NK-92 (cell line): ENCODE results near the gene FBH1.
"Not testable (repeated sequence)": the region's sequence is repeated elsewhere in the genome, so short reads cannot be mapped to it uniquely, and the experiment has no call there.

Experiments
- DNase-seq: peaks from one replicate; lab custom pipeline; 2025; ENCODE audit not compliant: unreplicated experiment; lab: John Stamatoyannopoulos, UW

The FBH1 gene

DNA sequence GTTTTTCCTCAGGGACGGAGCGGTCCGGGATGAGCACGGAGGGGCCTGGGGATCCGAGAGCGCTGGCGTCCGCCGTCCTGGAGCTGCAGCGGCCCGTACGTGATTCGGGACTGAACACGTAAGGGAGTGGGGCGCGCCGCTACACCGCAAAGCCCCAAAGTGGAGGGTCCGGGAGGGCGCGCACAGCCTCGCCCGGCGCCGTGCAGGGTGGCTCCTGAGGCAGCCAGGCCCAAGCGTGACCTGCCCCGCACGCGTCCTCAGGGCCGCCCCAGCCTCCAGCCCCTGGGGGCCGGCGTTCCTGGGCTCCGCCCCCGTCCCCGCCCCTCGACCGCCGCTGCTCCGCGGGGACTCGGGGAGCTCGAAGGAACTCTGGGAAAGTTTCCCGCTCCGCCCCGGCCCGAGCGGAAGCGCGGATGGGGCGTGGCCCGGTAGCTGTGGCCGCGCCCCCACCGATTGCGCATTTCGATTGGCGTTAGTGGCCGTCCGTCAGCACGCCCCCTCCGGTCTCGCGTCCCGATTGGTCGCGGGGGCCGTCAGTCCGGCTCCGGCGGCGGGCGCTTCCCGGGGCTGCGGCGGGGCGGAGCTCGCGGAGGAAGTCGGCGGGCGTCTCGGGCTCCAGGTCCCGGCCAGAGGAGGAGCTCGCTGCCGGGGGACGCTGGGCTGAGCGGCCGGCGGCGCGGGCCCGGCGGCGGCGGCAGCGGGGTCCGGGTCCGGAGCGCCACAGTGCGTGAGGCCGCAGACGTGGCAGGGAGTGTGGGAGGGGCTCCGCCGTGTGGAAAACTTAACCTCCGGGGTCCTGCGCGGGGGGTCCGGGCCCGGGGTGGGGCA is at the start of gene FBH1, which contains the start of gene ANKRD16:
Gene FBH1, plus strand, starts transcription at position 620 of the 828 bp plus-strand sequence. Its CDS starts 103 bp downstream, at position 723.
Gene ANKRD16, minus strand, starts transcription at position 270 of the 828 bp plus-strand sequence. CDS start 539 bp downstream, outside the sequence.
- peak; percentile 73 for DNase-seq

DNA sequence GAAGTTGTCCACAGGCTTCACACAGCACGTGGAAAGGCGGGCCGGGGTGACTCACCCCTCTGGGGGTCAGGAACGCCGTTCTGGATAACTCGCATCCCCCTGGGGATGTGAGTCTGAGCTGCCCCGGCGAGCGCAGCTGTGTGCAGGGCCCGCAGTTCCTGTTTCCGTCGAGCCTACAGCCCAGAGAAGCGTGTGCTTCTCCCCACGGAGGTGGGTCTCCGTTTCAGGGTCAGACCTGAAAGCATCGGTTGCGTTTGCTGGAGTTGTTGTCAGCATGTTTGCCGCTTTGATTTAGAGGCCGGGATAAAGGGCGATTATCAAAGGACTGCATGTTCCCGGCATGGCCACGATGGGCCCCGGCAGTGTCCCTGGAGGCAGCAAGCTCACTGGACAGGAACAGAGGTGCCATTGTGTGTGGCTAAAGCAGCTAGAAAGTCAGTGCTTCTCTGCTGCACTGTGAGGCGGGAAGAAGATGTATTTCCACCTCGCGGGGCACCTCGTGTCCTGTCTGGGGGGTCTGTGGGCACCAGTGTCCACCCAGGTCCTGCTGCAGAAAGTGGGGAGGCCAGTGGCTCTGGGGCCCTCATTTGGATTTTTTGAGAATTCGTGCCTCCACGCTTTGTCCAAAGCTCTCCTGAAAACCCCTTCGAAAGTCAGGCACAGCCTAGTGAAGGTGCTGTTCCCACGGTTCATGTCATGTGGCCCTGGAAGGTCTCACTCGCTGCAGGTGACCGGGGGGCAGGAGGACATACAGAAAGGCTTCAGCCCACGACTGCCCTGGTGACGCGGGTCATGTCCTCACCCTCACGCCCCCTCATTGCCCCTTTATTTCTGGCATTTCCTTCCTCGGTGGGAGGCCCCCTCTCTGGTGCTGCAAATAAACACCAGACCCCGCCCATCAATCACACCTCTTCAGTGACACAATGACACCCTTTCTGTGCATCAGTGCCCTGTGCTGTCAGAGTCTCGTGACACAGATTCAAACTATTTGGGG is 49.4 kb upstream of the FBH1 start:
- no peak for DNase-seq

DNA sequence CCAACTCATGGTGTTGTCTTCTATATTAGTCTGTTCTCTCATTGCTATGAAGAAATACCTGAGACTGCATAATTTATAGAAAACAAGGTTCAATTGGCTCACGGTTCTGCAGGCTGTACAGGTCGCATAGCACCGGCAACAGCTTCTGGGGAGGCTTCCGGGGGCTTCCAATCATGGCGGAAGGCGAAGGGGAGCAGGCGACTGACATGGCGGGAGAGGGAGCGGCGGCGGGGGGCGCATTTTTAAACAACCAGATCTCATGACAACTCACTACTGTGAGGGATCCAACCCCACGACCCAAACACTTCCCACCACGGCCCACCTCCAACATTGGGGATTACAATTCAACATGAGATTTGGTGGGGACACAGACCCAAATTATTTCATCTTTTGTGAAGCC is 48.1 kb upstream of the FBH1 start:
- no peak for DNase-seq

DNA sequence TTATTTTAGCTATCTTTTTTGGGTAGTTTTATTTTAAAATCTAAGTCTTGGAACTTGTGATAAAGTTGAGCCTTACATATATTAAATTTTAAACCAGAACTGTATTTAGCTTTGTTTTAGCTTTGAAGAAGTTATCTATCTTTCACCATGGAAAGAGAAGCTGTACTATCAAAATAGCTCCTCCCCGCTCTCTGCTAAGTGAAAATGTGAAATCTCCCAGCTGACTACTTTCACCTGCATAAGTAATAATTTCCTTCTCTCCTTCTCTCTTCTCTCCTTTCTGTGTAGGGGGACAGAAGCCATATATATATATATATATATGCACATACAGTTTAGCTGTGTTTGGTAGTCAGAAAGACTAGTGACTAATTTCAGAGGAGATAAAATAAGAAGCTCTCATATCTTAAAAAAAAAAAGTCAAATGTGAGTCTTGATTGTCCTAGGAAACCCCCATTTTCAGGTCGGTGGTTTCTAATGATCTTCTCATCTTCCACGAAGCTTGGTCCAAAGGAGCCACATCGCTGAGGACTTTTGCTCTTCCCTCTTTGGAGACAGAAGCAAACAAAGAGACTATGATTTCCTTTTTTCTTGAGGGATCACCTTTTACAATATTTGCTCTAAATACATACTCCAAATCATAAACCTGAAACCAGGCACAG is 46.2 kb upstream of the FBH1 start:
- DNase-seq = no peak

DNA sequence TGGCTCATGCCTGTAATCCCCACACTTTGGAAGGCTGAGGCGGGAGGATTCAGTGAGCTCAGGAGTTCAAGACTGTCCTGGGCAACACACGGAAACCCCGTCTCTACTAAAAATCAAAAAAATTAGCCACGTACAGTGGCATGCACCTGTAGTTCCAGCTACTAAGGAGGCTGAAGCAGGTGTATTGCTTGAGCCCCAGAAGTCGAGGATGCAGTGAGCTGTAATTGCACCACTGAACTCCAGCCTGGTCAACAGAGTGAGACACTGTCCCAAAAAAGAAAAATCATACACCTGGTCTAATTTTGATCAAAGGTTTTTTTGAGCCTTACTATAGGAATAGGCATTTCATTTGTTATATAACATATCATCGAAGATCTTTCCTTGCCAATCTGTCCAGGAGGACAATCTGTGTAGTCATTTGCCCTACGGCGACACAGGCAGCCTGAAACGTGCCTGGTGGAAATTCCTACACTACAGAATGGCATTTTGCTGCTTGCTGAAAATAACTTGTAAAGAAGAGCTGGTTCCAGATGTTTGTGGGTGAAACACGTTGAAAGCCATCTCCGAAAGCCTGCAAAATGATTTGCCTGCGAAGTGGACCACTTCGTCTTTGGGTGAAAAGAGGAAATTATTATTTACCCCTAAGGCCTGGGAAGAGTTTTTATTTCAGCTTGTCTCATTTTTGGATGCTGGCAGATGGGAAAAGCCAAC is 45.5 kb upstream of the FBH1 start:
- DNase-seq = no peak

DNA sequence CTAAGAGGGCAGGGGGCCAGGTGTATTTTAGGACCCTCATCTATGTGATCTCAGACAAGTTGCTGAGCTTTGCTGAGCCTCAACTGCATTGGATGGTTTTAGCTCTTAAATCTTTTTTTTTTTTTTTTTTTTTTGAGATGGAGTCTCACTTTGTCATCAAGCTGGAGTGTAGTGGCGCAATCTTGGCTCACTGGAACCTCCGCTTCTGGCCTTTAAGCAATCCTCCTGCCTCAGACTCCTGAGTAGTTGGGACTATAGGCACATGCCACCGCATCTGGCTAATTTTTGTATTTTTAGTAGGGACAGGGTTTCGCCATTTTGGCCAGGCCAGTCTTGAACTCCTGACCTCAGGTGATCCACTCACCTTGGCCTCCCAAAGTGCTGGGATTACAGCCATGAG is 43.4 kb upstream of the FBH1 start:
- not testable (repeated sequence) for DNase-seq

DNA sequence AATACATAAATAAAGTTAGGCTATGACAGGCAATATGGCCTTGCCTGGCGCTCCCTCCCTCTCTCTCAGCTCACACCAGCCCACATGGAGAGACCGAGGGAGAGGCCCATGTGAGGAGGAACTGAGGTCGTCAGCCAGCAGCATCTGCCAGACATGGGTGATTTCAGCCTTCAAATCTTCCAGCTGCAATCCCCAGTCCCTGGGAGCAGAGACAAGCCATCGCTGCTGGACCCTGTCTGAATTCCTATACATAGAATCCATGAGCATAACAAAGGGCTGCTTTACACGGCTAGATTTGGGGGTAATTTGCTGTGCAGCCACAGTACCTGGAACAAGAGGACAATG is 35.9 kb upstream of the FBH1 start:
- DNase-seq = no peak

DNA sequence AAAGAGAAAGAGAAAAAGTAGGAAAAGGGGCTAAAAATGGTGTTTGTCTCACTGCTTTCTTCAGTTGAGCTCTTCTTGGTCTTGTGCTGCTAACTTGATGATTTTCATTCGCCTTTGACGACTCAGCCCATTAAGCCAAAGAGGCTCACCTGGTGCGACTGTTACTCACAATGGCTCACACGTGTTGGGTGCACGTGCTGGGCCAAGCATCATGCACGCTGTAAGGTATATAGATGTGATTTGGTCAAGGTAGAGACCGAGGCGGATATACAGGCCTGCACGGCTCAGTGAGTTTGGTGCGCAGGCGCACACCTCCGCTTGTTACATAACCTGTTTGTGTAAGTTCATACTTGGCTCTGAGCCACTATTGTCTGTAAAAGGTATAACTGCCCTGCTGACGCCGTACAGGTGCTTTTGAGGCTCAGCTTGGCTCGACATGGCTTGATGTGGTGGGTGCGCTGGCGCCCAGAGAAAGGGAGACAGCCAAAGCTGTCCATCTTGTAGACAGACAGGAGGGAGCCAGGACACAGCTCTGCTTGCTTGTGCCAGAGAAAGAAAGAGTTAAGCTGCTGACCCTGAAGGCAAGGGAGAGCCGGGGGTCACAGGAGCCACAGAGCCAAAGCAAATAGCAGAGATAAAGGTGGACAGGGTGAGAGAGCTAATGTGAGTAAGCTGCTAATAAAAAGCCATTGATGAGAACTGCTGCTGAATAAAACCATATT is 33.9 kb upstream of the FBH1 start:
- no peak for DNase-seq

DNA sequence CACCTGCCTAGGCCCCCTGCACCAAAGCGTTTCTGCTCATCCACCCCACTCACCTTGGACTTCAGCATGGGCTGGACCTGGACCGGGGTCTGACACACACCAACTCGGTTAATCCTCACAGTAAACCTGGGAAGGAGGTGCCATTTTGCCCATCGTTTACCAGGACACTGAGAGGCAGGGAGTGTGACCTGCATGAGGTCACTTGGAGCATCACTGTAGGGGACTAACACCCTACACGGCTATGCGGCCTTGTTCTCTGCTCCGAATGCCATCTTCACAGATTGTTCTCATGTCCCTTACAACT is 33.4 kb upstream of the FBH1 start:
- DNase-seq = no peak

DNA sequence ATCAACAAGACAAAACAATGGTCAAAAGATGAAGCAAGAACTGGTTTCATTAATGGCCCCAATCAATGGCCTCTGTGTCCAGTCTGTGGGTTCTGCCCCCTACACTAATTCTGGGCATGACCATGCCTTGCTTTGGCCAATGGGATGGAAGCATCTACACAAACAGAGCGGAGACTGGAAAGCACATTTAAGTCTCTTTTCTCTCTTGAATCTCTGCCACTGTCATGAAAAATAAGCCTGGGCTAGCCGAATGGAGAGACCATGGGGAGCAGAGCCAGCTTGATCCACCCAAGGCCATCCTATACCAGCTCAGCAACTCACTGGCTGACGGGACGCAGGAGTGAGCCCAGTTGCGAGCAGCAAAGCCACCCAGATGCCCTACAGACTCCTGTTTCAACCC is 31.2 kb upstream of the FBH1 start:
- no peak for DNase-seq

DNA sequence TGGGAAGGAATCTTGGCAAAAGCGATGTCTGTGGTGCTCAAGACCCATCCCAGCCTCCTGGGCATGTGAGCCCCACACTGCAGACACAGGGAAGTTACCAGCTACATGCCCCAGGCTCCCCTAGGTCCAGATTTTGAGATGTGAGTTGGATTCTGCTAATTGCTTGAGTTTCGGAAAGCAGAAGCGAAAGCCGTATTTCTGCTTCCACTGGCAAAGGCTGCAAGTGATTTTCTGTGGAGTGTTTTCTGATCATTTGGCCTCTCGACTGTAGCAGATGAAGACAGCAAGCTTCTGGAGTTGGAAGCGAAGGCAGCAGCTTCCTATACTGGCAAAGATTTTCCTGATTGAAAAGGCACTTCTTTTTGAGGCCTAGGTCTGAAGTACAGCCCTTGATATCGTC is 30.0 kb upstream of the FBH1 start:
- DNase-seq = no peak

DNA sequence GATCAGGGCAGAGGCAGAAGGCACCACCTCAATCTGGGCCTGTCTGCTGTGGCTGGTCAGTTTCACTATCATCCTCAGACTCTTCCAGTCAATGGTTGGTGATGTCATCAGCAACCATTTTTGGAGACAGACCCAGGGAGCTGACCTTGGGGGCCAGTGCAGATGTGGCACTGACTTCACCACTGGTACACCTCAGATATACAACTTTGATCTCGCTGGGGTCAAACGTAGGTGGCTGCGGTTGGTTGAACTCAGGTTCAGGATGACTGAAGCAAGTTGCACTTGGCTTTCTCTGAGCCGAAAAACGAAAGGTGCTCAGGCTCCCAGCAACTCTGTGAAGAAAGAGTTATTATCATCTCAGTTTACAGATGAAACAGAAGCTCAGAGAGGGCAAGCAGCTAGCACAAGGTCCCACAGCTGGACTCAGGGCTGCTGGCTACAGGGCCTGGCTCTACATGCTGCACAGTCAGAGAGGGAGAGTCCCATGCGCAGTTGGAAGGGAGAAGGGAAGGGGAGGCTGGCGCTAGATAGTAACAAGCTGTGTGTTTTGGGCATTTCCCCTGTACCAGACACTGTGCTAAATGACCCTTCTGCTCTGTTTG is 27.6 kb upstream of the FBH1 start:
- no peak for DNase-seq

DNA sequence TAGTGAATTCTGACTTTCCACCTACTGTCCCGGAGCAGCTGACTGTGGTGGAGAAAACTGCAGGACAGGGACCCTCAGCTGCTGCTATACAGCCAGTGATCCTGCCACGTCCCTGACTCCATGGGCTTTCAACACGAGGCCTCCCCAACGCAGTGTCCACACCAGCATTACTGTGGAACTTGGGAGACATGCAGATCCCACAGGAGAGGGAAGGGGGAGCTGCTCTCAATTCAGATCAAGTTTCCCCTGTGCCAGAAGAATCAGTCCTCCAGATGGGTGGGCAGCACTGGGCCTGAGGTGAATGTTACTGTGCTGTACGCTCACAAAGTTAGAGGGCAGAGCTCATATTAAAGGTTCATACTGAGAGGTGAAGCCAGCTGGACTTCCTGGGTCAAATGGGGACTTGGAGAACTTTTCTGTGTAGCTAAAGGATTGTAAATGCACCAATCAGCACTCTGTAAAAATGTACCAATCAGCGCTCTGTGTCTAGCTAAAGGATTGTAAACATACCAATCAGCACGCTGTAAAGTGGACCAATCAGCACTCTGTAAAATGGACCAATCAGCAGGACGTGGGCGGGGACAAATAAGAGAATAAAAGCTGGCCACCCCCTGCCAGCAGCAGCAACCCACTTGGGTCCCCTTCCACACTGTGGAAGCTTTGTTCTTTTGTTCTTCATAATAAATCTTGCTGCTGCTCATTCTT is 26.9 kb upstream of the FBH1 start:
- not testable (repeated sequence) for DNase-seq

DNA sequence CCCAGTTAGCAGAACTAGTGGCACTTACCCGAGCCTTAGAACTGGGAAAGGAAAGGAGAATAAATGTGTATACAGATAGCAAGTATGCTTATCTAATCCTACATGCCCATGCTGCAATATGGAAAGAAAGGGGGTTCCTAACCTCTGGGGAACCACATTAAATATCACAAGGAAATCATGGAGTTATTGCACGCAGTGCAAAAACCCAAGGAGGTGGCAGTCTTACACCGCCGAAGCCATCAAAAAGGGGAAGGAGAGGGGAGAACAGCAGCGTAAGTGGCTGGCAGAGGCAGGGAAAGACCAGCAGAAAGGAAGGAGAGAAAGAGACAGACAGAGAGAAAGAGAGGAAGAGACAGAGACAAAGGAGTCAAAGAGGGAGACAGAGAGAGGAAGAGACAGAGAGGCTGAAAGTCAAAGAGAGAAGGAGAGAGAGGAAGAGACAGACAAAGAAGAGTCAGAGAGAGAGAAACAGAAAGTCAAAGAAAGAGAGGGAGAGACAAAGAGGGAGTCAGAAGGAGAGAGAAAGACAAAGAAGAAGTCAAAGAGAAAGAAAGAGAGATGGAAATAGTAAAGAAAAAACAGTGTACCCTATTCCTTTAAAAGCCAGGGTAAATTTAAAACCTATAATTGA is 23.5 kb upstream of the FBH1 start:
- not testable (repeated sequence) for DNase-seq

DNA sequence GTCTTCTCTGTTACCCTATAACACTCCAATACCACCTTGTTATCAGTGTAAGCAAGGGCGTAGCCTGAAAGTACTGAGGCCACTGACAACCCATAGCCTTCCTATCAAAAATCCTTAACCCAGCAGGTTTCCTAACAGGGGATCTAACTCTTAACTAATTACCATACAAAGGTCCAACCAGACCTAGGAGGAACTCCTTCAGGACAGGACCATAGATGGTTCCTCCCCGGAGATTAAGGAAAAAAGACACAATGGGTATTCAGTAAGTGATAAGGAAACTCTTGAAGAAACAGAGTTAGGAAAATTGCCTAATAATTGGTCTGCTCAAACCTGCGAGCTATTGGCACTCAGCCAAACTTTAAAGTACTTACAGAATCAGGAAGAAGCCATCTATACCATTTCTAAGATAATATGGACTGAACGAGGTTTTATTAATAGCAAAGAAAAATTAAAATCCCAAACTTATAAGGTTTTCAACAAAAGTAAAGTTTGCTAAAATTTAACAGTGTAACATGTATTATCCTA is 22.9 kb upstream of the FBH1 start:
- not testable (repeated sequence) for DNase-seq

DNA sequence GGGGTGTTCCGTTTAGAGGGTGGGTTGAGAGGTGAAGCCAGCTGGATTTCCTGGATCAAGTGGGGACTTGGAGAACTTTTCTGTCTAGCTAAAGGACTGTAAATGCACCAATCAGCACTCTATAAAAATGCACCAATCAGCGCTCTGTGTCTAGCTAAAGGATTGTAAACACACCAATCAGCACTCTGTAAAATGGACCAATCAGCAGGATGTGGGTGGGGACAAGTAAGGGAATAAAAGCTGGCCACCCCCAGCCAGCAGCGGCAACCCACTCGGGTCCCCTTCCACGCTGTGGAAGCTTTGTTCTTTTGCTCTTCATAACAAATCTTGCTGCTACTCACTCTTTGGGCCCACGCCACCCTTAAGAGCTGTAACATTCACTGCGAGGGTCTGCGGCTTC is 21.7 kb upstream of the FBH1 start:
- not testable (repeated sequence) for DNase-seq

DNA sequence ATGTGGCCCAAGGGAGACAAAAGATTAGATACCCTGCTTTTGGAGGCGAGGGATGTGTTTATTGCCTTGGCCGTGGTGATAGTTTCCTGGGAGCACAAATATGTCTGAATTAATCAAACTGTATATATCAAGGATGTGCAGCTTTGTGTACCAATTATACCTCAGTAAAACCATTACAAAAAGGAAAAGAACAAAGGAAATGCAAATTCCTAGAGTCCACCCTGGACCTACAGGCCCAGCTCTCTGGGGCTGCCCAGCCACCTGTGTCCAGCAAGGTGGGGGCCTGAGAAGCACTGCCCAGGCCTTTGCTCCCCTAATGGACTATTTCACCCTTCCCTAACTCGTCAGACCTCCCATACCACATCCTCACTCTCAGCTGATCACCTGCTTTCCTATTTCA is 20.9 kb upstream of the FBH1 start:
- no peak for DNase-seq

DNA sequence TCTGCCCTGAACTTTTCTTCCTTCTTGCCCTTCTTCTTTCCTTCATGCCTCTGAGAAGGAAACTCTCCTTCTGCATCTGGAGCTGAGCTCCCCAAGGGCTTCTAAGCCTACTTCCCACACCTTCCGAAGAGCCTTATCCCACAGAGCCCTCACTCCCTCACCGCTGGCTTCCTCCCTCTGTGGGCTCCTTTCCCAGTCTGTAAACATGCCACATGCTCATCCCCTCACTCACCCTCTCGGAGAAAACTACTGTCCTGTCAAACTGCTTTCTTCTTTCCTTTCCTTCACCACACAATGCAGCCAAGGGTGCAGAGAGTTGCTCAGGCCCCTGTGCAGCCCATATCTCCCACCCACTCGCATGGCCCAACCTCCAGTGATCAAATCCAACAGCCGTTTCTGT is 18.4 kb upstream of the FBH1 start:
- DNase-seq = no peak
